Mesenchymal stem cell (in vitro differentiated cells and primary cell): Measurements from ENCODE around the gene B3GAT3.

Experiments
- DNase-seq: peaks from one replicate; pipeline ENCODE4 v3.0.0-alpha.2; 2013
- H2AFZ ChIP-seq: one replicate; pipeline ENCODE4 v1.6.1; 2013; ENCODE audit warnings: low read depth, mild to moderate bottlenecking, control low read depth, inconsistent platforms, low read length, moderate library complexity
- H2AK5ac ChIP-seq: 2 replicates; pipeline ENCODE4 v1.6.1; 2013; ENCODE audit warnings: low read length, moderate library complexity, mild to moderate bottlenecking, inconsistent platforms; ENCODE audit not compliant: severe bottlenecking
- H2BK120ac ChIP-seq: one replicate; pipeline ENCODE4 v1.6.1; 2013; ENCODE audit warnings: low read depth, mild to moderate bottlenecking, inconsistent platforms, low read length, moderate library complexity
- H2BK12ac ChIP-seq, 2 experiments: one replicate each; pipeline ENCODE4 v1.6.1; 2013; ENCODE audit warnings: inconsistent platforms in 2 of 2, low read length in 2 of 2, mild to moderate bottlenecking in 2 of 2, moderate library complexity in 2 of 2, control low read depth in 1 of 2
- H2BK15ac ChIP-seq: one replicate; pipeline ENCODE4 v1.6.1; 2013; ENCODE audit warnings: mild to moderate bottlenecking, low read depth, inconsistent platforms; ENCODE audit not compliant: poor library complexity, severe bottlenecking
- H2BK5ac ChIP-seq: 2 replicates; pipeline ENCODE4 v1.6.1; 2013; ENCODE audit warnings: low read depth, mild to moderate bottlenecking, low read length, control low read depth, inconsistent platforms; ENCODE audit not compliant: poor library complexity, severe bottlenecking
- H3K14ac ChIP-seq, 2 experiments: one replicate each; pipeline ENCODE4 v1.6.1; 2013; ENCODE audit warnings: inconsistent platforms in 2 of 2, low read length in 2 of 2, control low read depth in 1 of 2, mild to moderate bottlenecking in 1 of 2, moderate library complexity in 1 of 2
- H3K18ac ChIP-seq, 2 experiments: one replicate each; pipeline ENCODE4 v1.6.1; 2013; ENCODE audit warnings: inconsistent platforms in 2 of 2, low read length in 2 of 2, control low read depth in 1 of 2, low read depth in 1 of 2, mild to moderate bottlenecking in 1 of 2
- H3K23ac ChIP-seq, 2 experiments: one replicate each; pipeline ENCODE4 v1.6.1; 2013; ENCODE audit warnings: inconsistent platforms in 2 of 2, low read length in 2 of 2, mild to moderate bottlenecking in 2 of 2, moderate library complexity in 2 of 2, control low read depth in 1 of 2
- H3K27ac ChIP-seq: 2 replicates; pipeline ENCODE4 v1.5.1; 2013; ENCODE audit warnings: mild to moderate bottlenecking, moderate library complexity, low read length, control low read depth, inconsistent platforms; ENCODE audit not compliant: poor library complexity, severe bottlenecking
- H3K27me3 ChIP-seq, 2 experiments: 2 replicates each; pipeline versions ENCODE4 v1.6.1 to v1.7.0; 2013; ENCODE audit warnings: low read length in 2 of 2, mild to moderate bottlenecking in 2 of 2, moderate library complexity in 2 of 2, control low read depth in 1 of 2, inconsistent platforms in 1 of 2; ENCODE audit not compliant: control insufficient read depth in 1 of 2, insufficient read depth in 1 of 2
- H3K36me3 ChIP-seq, 2 experiments: 2 replicates each; pipeline versions ENCODE4 v1.6.1 to v1.7.0; 2013; ENCODE audit warnings: low read length in 2 of 2, control low read depth in 1 of 2, inconsistent platforms in 1 of 2, low read depth in 1 of 2, mild to moderate bottlenecking in 1 of 2; ENCODE audit not compliant: insufficient read depth in 2 of 2, control insufficient read depth in 1 of 2
- H3K4ac ChIP-seq, 2 experiments: one replicate each; pipeline ENCODE4 v1.6.1; 2013; ENCODE audit warnings: inconsistent platforms in 2 of 2, low read length in 2 of 2, mild to moderate bottlenecking in 2 of 2, moderate library complexity in 2 of 2, control low read depth in 1 of 2, low read depth in 1 of 2
- H3K4me1 ChIP-seq: 2 replicates; pipeline ENCODE4 v1.6.1; 2013; ENCODE audit warnings: low read depth, low read length, control low read depth; ENCODE audit not compliant: control insufficient read depth, insufficient read depth
- H3K4me2 ChIP-seq: 2 replicates; pipeline ENCODE4 v1.6.1; 2013; ENCODE audit warnings: low read length, mild to moderate bottlenecking, inconsistent platforms; ENCODE audit not compliant: poor library complexity, severe bottlenecking
- H3K4me3 ChIP-seq, 2 experiments: 2 replicates each; pipeline versions ENCODE4 v1.5.1 to v1.7.0; 2013; ENCODE audit warnings: low read length in 2 of 2, mild to moderate bottlenecking in 2 of 2, control low read depth in 1 of 2, low read depth in 1 of 2; ENCODE audit not compliant: insufficient read depth in 1 of 2
- H3K79me1 ChIP-seq: replicated peaks from 2 replicates; pipeline ENCODE4 v1.6.1; 2013; ENCODE audit warnings: mild to moderate bottlenecking, control low read depth, low read length, inconsistent platforms; ENCODE audit not compliant: poor library complexity, severe bottlenecking
- H3K9ac ChIP-seq: 2 replicates; pipeline ENCODE4 v1.7.0; 2013; ENCODE audit warnings: mild to moderate bottlenecking, low read length, moderate library complexity
- H3K9me3 ChIP-seq: 2 replicates; pipeline ENCODE4 v1.7.0; 2013; ENCODE audit warnings: mild to moderate bottlenecking, low read length; ENCODE audit not compliant: control insufficient read depth
- H4K8ac ChIP-seq: one replicate; pipeline ENCODE4 v1.6.1; 2013; ENCODE audit warnings: inconsistent platforms, mild to moderate bottlenecking, low read length, moderate library complexity
- H4K91ac ChIP-seq: one replicate; pipeline ENCODE4 v1.6.1; 2013; ENCODE audit warnings: mild to moderate bottlenecking, low read length, inconsistent platforms
- WGBS: methylation state at CpG from one replicate; pipeline ENCODE4 v1.1.7; 2013; ENCODE audit warnings: mixed read lengths; 5-methylcytosine and 5-hydroxymethylcytosine counted together

B3GAT3 gene

GRCh38 chr11:62664405-62665074 is 42.8 kb upstream of the B3GAT3 start:
- Histone ChIP-seq H2BK15ac (peak overlapping the region; percentile 94), H2BK12ac (no peak overlapping the region), H2BK5ac (peak overlapping the region; percentile 77), H3K23ac (peak overlapping the region in 1 of 2 experiments; percentile 89), H2BK120ac (no peak overlapping the region), H2AFZ (peak overlapping the region; percentile 77), H4K8ac (peak overlapping the region; percentile 69), H3K4me2 (peak overlapping the region; percentile 68), H3K4me3 (peak overlapping the region; percentile 81 to 94), H3K4ac (peak overlapping the region in 1 of 2 experiments; percentile 65), H3K9ac (peak overlapping the region; percentile 95), H3K27me3 (no peaks in the 10 kb centered on the region), H3K27ac (peak overlapping the region; percentile 97), H3K14ac (peak overlapping the region in 1 of 2 experiments; percentile 68), H3K36me3 (peaks cover 26 to 40% of the 10 kb centered on the region in 2 experiments), H3K4me1 (peaks cover 11% of the 10 kb centered on the region), H2AK5ac (no peak overlapping the region), H3K18ac (peak overlapping the region; percentile 83 to 96), H3K9me3 (no peaks in the 10 kb centered on the region), H3K79me1 (peaks cover 13% of the 10 kb centered on the region), H4K91ac (peak overlapping the region; percentile 85)
- WGBS, result 3% methylated on average over 35 of the region's 36 CpGs
- no peak for DNase-seq

- Histone ChIP-seq H3K18ac (no peak overlapping the region), H4K91ac (no peak overlapping the region), H4K8ac (no peak overlapping the region), H3K4me3 (no peak overlapping the region), H3K9ac (no peak overlapping the region), H3K36me3 (peaks cover 4 to 5% of the 10 kb centered on the region in 2 experiments), H3K4ac (no peak overlapping the region), H3K4me2 (no peak overlapping the region), H2BK12ac (no peak overlapping the region), H3K23ac (no peak overlapping the region), H2BK120ac (no peak overlapping the region), H3K27ac (no peak overlapping the region), H3K4me1 (peaks cover 2% of the 10 kb centered on the region), H2BK15ac (no peak overlapping the region), H2AFZ (no peak overlapping the region), H3K14ac (no peak overlapping the region), H2BK5ac (no peak overlapping the region), H3K79me1 (peaks cover 4% of the 10 kb centered on the region), H2AK5ac (no peak overlapping the region), H3K9me3 (no peaks in the 10 kb centered on the region), H3K27me3 (no peaks in the 10 kb centered on the region)
- DNase-seq, result no peak
- WGBS, result 98% methylated on average over 4 of the region's 5 CpGs
These were observed 35.1 kb upstream of the B3GAT3 start for GRCh38 chr11:62656796-62657429.

GRCh38 chr11:62654297-62654696 is 32.5 kb upstream of the B3GAT3 start:
- 97% methylated on average over 11 of the region's 11 CpGs for WGBS
- Histone ChIP-seq H3K27me3 (no peaks in the 10 kb centered on the region), H4K8ac (no peak overlapping the region), H3K9me3 (no peaks in the 10 kb centered on the region), H3K4me3 (no peak overlapping the region), H3K23ac (no peak overlapping the region), H3K18ac (no peak overlapping the region), H3K4ac (no peak overlapping the region), H2AK5ac (no peak overlapping the region), H2AFZ (no peak overlapping the region), H2BK15ac (no peak overlapping the region), H3K79me1 (peaks cover 10% of the 10 kb centered on the region), H2BK5ac (no peak overlapping the region), H3K14ac (no peak overlapping the region), H3K4me1 (peaks cover 5% of the 10 kb centered on the region), H4K91ac (no peak overlapping the region), H3K36me3 (peaks cover 5 to 6% of the 10 kb centered on the region in 2 experiments), H3K9ac (no peak overlapping the region), H3K27ac (no peak overlapping the region), H2BK120ac (no peak overlapping the region), H3K4me2 (no peak overlapping the region), H2BK12ac (no peak overlapping the region)
- no peak for DNase-seq

- DNase-seq, result no peak
- peaks cover 19% of the 10 kb centered on the region for H3K79me1 ChIP-seq
- no peak overlapping the region for H4K91ac ChIP-seq
- peak overlapping the region; percentile 46 for H3K27ac ChIP-seq
- H4K8ac ChIP-seq, result peak overlapping the region; percentile 78
- H3K4me2 ChIP-seq, result peak overlapping the region; percentile 83
- no peak overlapping the region for H3K14ac ChIP-seq
- no peak overlapping the region for H2BK15ac ChIP-seq
- peak overlapping the region; percentile 96 for H3K9ac ChIP-seq
- peaks cover 25% of the 10 kb centered on the region in 2 experiments for H3K36me3 ChIP-seq
- no peak overlapping the region for H3K23ac ChIP-seq
- no peak overlapping the region for H2BK12ac ChIP-seq
- WGBS, result 39% methylated on average over 16 of the region's 16 CpGs
- no peaks in the 10 kb centered on the region for H3K27me3 ChIP-seq
- H2AFZ ChIP-seq, result peak overlapping the region; percentile 74
- peak overlapping the region; percentile 91 to 98 for H3K4me3 ChIP-seq
- no peaks in the 10 kb centered on the region for H3K9me3 ChIP-seq
- peak overlapping the region; percentile 44 for H2AK5ac ChIP-seq
- H2BK5ac ChIP-seq, result no peak overlapping the region
- H2BK120ac ChIP-seq, result peak overlapping the region; percentile 95
- peaks cover 5% of the 10 kb centered on the region for H3K4me1 ChIP-seq
- peak overlapping the region in 1 of 2 experiments; percentile 76 for H3K4ac ChIP-seq
- H3K18ac ChIP-seq, result peak overlapping the region in 1 of 2 experiments; percentile 80
These were observed 30.6 kb upstream of the B3GAT3 start for GRCh38 chr11:62652161-62653006.
